HEK293 (cell line): ENCODE measurements around the gene ZNF641.
A peak's percentile ranks its signal among the peaks of the same experiment; 100 is the strongest.

Experiments used
- CTCF ChIA-PET: fragments of 350-600 bp; formaldehyde crosslinking; extraction: SDS; loops from one replicate; lab custom pipeline; 2021; ENCODE audit warnings: antibody characterized with exemption; lab: Yijun Ruan, JAX
- POLR2A ChIA-PET: fragments of 300-600 bp; formaldehyde crosslinking; extraction: SDS; loops from one replicate; lab custom pipeline; 2020; ENCODE audit warnings: antibody characterized with exemption, inconsistent platforms; lab: Yijun Ruan, JAX
- H3K27ac ChIP-seq: fragments of 200-500 bp; sonication (Bioruptor generic); 2 replicates; pipeline ENCODE4 v1.5.1; 2014; ENCODE audit warnings: low read depth, low read length, control low read depth, inconsistent platforms; ENCODE audit errors: extremely low read depth
- H3K36me3 ChIP-seq, 2 experiments: fragments of 200-500 bp in 1 of 2; sonication (Bioruptor generic) in 1 of 2; 1 replicate in 1 of 2; 2 replicates in 1 of 2; pipeline ENCODE4 v1.5.1; 2014 to 2017; ENCODE audit warnings: inconsistent platforms in 2 of 2, low read length in 2 of 2; ENCODE audit not compliant: control insufficient read depth in 2 of 2, insufficient read depth in 1 of 2
- H3K4me1 ChIP-seq: fragments of 200-500 bp; sonication (Bioruptor generic); 2 replicates; pipeline ENCODE4 v1.5.1; 2014; ENCODE audit warnings: mild to moderate bottlenecking, low read length, inconsistent platforms; ENCODE audit not compliant: control insufficient read depth, insufficient read depth
- H3K4me3 ChIP-seq: 2 replicates; pipeline ENCODE4 v1.5.1; 2011; ENCODE audit warnings: low read depth, mild to moderate bottlenecking, control low read depth, low read length, moderate library complexity
- H3K9me3 ChIP-seq: fragments of 200-500 bp; sonication (Bioruptor generic); 2 replicates; pipeline ENCODE4 v1.5.1; 2014; ENCODE audit warnings: low read depth, low read length, inconsistent platforms; ENCODE audit not compliant: control insufficient read depth, insufficient read depth
- INSM2 ChIP-seq: fragments of 450-650 bp; formaldehyde crosslinking; IDR thresholded peaks from 2 replicates; pipeline ENCODE4 v1.5.1; 2016; ENCODE audit warnings: missing biosample characterization, missing genetic modification characterization
- MEIS1 ChIP-seq: sonication (generic); formaldehyde crosslinking; IDR thresholded peaks from 2 replicates; pipeline ENCODE4 v1.8.1; 2022; ENCODE audit warnings: missing genetic modification reagents, mild to moderate bottlenecking, borderline replicate concordance
- OSR2 ChIP-seq: fragments of 450-650 bp; formaldehyde crosslinking; IDR thresholded peaks from 2 replicates; pipeline ENCODE4 v1.5.1; 2016; ENCODE audit warnings: missing biosample characterization, missing genetic modification characterization
- PRDM2 ChIP-seq: fragments of 450-650 bp; formaldehyde crosslinking; IDR thresholded peaks from 2 replicates; pipeline ENCODE4 v1.5.1; 2016; ENCODE audit warnings: missing biosample characterization, missing genetic modification characterization, borderline replicate concordance
- SP2 ChIP-seq: fragments of 450-650 bp; formaldehyde crosslinking; IDR thresholded peaks from 2 replicates; pipeline ENCODE4 v1.5.1; 2016; ENCODE audit warnings: missing biosample characterization, missing genetic modification characterization
- ZBTB6 ChIP-seq: fragments of 450-650 bp; formaldehyde crosslinking; IDR thresholded peaks from 2 replicates; pipeline ENCODE4 v1.5.1; 2017; ENCODE audit warnings: missing biosample characterization, missing genetic modification characterization
- ZNF138 ChIP-seq: fragments of 450-650 bp; formaldehyde crosslinking; IDR thresholded peaks from 2 replicates; pipeline ENCODE4 v1.5.1; 2016; ENCODE audit warnings: missing biosample characterization, missing genetic modification characterization, borderline replicate concordance
- ZNF157 ChIP-seq: fragments of 450-650 bp; formaldehyde crosslinking; IDR thresholded peaks from 2 replicates; pipeline ENCODE4 v1.5.1; 2016; ENCODE audit warnings: missing biosample characterization, missing genetic modification characterization
- ZNF16 ChIP-seq: fragments of 450-650 bp; formaldehyde crosslinking; IDR thresholded peaks from 2 replicates; pipeline ENCODE4 v1.5.1; 2016; ENCODE audit warnings: low read depth, missing biosample characterization, missing genetic modification characterization
- ZNF335 ChIP-seq: fragments of 450-650 bp; formaldehyde crosslinking; conservative IDR thresholded peaks from 2 replicates; pipeline ENCODE4 v1.5.1; 2016; ENCODE audit warnings: missing biosample characterization, missing genetic modification characterization
- ZNF350 ChIP-seq: fragments of 450-650 bp; formaldehyde crosslinking; IDR thresholded peaks from 2 replicates; pipeline ENCODE4 v1.5.0; 2017; ENCODE audit warnings: missing biosample characterization, mild to moderate bottlenecking, missing genetic modification characterization
- ZNF449 ChIP-seq: fragments of 450-650 bp; formaldehyde crosslinking; IDR thresholded peaks from 2 replicates; pipeline ENCODE4 v1.5.1; 2017; ENCODE audit warnings: missing biosample characterization, mild to moderate bottlenecking, missing genetic modification characterization, moderate library complexity
- ZNF488 ChIP-seq: fragments of 450-650 bp; formaldehyde crosslinking; IDR thresholded peaks from 2 replicates; pipeline ENCODE4 v1.5.1; 2016; ENCODE audit warnings: missing biosample characterization, missing genetic modification characterization
- ZNF585B ChIP-seq: fragments of 450-650 bp; formaldehyde crosslinking; IDR thresholded peaks from 2 replicates; pipeline ENCODE4 v1.5.1; 2016; ENCODE audit warnings: missing biosample characterization, missing genetic modification characterization
- ZNF629 ChIP-seq: fragments of 450-650 bp; formaldehyde crosslinking; IDR thresholded peaks from 2 replicates; pipeline ENCODE4 v1.5.1; 2017; ENCODE audit warnings: missing biosample characterization, missing genetic modification characterization
- ZNF677 ChIP-seq: fragments of 450-650 bp; IDR thresholded peaks from 2 replicates; pipeline ENCODE4 v1.5.0; 2018; ENCODE audit warnings: missing biosample characterization, mild to moderate bottlenecking, missing genetic modification characterization, moderate library complexity
- ZNF692 ChIP-seq: fragments of 450-650 bp; formaldehyde crosslinking; IDR thresholded peaks from 2 replicates; pipeline ENCODE4 v1.5.1; 2016; ENCODE audit warnings: missing biosample characterization, missing genetic modification characterization
- ZNF701 ChIP-seq: fragments of 450-650 bp; formaldehyde crosslinking; IDR thresholded peaks from 2 replicates; pipeline ENCODE4 v1.5.1; 2016; ENCODE audit warnings: missing biosample characterization, missing genetic modification characterization
- ZNF747 ChIP-seq: fragments of 450-650 bp; formaldehyde crosslinking; IDR thresholded peaks from 2 replicates; pipeline ENCODE4 v1.5.1; 2016; ENCODE audit warnings: missing biosample characterization, missing genetic modification characterization
- ZSCAN23 ChIP-seq: fragments of 450-650 bp; formaldehyde crosslinking; IDR thresholded peaks from 2 replicates; pipeline ENCODE4 v1.5.1; 2016; ENCODE audit warnings: missing biosample characterization, missing genetic modification characterization

Gene ZNF641

GRCh38 chr12:48379794-48380193, 29.1 kb upstream of the ZNF641 start (continued):
- TF ChIP-seq PRDM2 (tag by site-specific recombination) (no peak), ZNF747 (tag by site-specific recombination) (no peak), ZNF677 (tag by site-specific recombination) (no peak), ZNF692 (tag by site-specific recombination) (no peak), SP2 (tag by site-specific recombination) (no peak), INSM2 (tag by site-specific recombination) (no peak)
- TF ChIP-seq, all 188 proteins: peak for 0

- no peak overlapping the region for H3K27ac ChIP-seq
- no peaks in the 10 kb centered on the region for H3K36me3 ChIP-seq
- ChIA-PET POLR2A (no interaction called here), CTCF (no interaction called here)
- no peaks in the 10 kb centered on the region for H3K9me3 ChIP-seq
- H3K4me3 ChIP-seq, result no peak overlapping the region
- TF ChIP-seq ZNF335 (tag by site-specific recombination), result no peak
- peak; percentile 89 for TF ChIP-seq ZNF157 (tag by site-specific recombination)
- TF ChIP-seq ZNF629 (tag by site-specific recombination), result no peak
- TF ChIP-seq ZNF701 (tag by site-specific recombination), result no peak
- no peak for TF ChIP-seq ZNF16 (tag by site-specific recombination)
- H3K4me1 ChIP-seq, result no peaks in the 10 kb centered on the region
Observed at GRCh38 chr12:48377646-48378045, 26.9 kb upstream of the ZNF641 start.

GRCh38 chr12:48374164-48374563, 23.4 kb upstream of the ZNF641 start:
- ChIA-PET POLR2A (no interaction called here), CTCF (no interaction called here)
- TF ChIP-seq ZNF138 (tag by site-specific recombination) (no peak), OSR2 (tag by site-specific recombination) (no peak), ZNF350 (no peak), ZNF585B (tag by site-specific recombination) (no peak), ZNF488 (no peak), ZBTB6 (tag by site-specific recombination) (no peak), MEIS1 (no peak), ZNF449 (no peak), ZSCAN23 (tag by site-specific recombination) (no peak)

More at GRCh38 chr12:48374164-48374563, 23.4 kb upstream of the ZNF641 start:
- Histone ChIP-seq H3K4me3 (no peak overlapping the region), H3K36me3 (no peaks in the 10 kb centered on the region), H3K27ac (no peak overlapping the region), H3K9me3 (no peaks in the 10 kb centered on the region), H3K4me1 (no peaks in the 10 kb centered on the region)
